H1 (cell line): ENCODE measurements around the gene NFIA. TPM values are rescaled to one million over a fixed set of nuclear protein-coding genes. Genes with fewer than 3 reads are reported as not detected.

Experiments used
- CTCF ChIA-PET: fragments of 300-600 bp; sonication (Branson Sonifier 250); formaldehyde crosslinking; loops from one replicate; lab custom pipeline; 2021; ENCODE audit not compliant: partially characterized antibody; lab: Charles Lee
- POLR2A ChIA-PET: fragments of 300-600 bp; sonication (Branson Sonifier 250); formaldehyde crosslinking; loops from one replicate; lab custom pipeline; 2021; ENCODE audit warnings: inconsistent platforms; ENCODE audit not compliant: partially characterized antibody; lab: Charles Lee
- DNase-seq, 2 experiments: peaks; one replicate each; pipeline versions ENCODE4 v3.0.0 to v3.0.0-alpha.2; 2010 to 2022; ENCODE audit warnings: low spot score in 2 of 2, low read depth in 1 of 2, mixed read lengths in 1 of 2
- FAIRE-seq: peaks from 2 replicates; lab custom pipeline; 2011; peaks lifted over from hg19 to GRCh38; lab: Jason Lieb, UNC
- H2AFZ ChIP-seq: 2 replicates; pipeline ENCODE4 v1.8.1; 2012; ENCODE audit warnings: low read length, inconsistent platforms
- H2AK5ac ChIP-seq: 2 replicates; pipeline ENCODE4 v1.6.1; 2013; ENCODE audit warnings: low read depth, low read length
- H2BK120ac ChIP-seq: replicated peaks from 2 replicates; pipeline ENCODE3; 2013; ENCODE audit warnings: low read depth, low read length, inconsistent platforms
- H2BK12ac ChIP-seq: 2 replicates; pipeline ENCODE4 v1.6.1; 2013; ENCODE audit warnings: low read depth, low read length
- H2BK15ac ChIP-seq: 2 replicates; pipeline ENCODE4 v1.6.1; 2013; ENCODE audit warnings: low read length
- H2BK20ac ChIP-seq: 2 replicates; pipeline ENCODE4 v1.6.1; 2013; ENCODE audit warnings: low read length
- H2BK5ac ChIP-seq: 2 replicates; pipeline ENCODE4 v1.6.1; 2013; ENCODE audit warnings: low read depth, low read length
- H3K14ac ChIP-seq: 2 replicates; pipeline ENCODE4 v1.6.1; 2013; ENCODE audit warnings: inconsistent platforms; ENCODE audit not compliant: insufficient read length
- H3K18ac ChIP-seq: 2 replicates; pipeline ENCODE4 v1.6.1; 2013; ENCODE audit warnings: low read length; ENCODE audit errors: extremely low read depth
- H3K23ac ChIP-seq: 2 replicates; pipeline ENCODE4 v1.6.1; 2013; ENCODE audit warnings: inconsistent platforms; ENCODE audit not compliant: insufficient read length
- H3K23me2 ChIP-seq: 2 replicates; pipeline ENCODE4 v1.6.1; 2013; ENCODE audit warnings: low read depth, low read length
- H3K27ac ChIP-seq: 2 replicates; pipeline ENCODE4 v1.6.1; 2011; ENCODE audit warnings: low read depth, low read length, inconsistent platforms
- H3K27me3 ChIP-seq, 4 experiments: replicated peaks in 1 of 4; 1 replicate in 1 of 4; 2 replicates in 3 of 4; pipeline versions ENCODE4 v1.6.1 to v1.8.1; 2011 to 2013; ENCODE audit warnings: low read length in 3 of 4, mild to moderate bottlenecking in 3 of 4, inconsistent platforms in 2 of 4, mixed read lengths in 2 of 4, moderate library complexity in 1 of 4; ENCODE audit not compliant: control insufficient read depth in 3 of 4, insufficient read depth in 3 of 4; ENCODE audit errors: extremely low read depth in 1 of 4
- H3K36me3 ChIP-seq, 4 experiments: 2 replicates each; pipeline versions ENCODE4 v1.6.1 to v1.8.1; 2011 to 2013; ENCODE audit warnings: mild to moderate bottlenecking in 4 of 4, low read length in 3 of 4, moderate library complexity in 2 of 4, control low read depth in 1 of 4, inconsistent platforms in 1 of 4; ENCODE audit not compliant: insufficient read depth in 4 of 4, control insufficient read depth in 2 of 4
- H3K4ac ChIP-seq: replicated peaks from 2 replicates; pipeline ENCODE3; 2013; ENCODE audit warnings: low read length, low read depth, mixed read lengths, inconsistent platforms; ENCODE audit not compliant: insufficient read length
- H3K4me1 ChIP-seq, 4 experiments: replicated peaks in 1 of 4; 1 replicate in 1 of 4; 2 replicates in 3 of 4; pipeline versions ENCODE4 v1.6.1 to v1.8.1; 2011 to 2013; ENCODE audit warnings: low read length in 3 of 4, inconsistent platforms in 2 of 4, mixed read lengths in 1 of 4; ENCODE audit not compliant: insufficient read depth in 4 of 4, control insufficient read depth in 3 of 4
- H3K4me2 ChIP-seq, 2 experiments: 2 replicates each; pipeline versions ENCODE4 v1.6.1 to v1.8.1; 2011 to 2013; ENCODE audit warnings: low read depth in 2 of 2, low read length in 2 of 2, control low read depth in 1 of 2, inconsistent platforms in 1 of 2, mild to moderate bottlenecking in 1 of 2; ENCODE audit not compliant: insufficient read depth in 1 of 2
- H3K4me3 ChIP-seq, 4 experiments: fragments of 200-600, 300-600 bp in 1 of 4; sonication (generic), shearing (Covaris generic), sonication (Bioruptor Twin) in 1 of 4; 2 replicates each; pipeline versions ENCODE4 v1.5.1 to v1.8.1; 2011 to 2016; ENCODE audit warnings: low read length in 4 of 4, low read depth in 3 of 4, control low read depth in 2 of 4, inconsistent platforms in 2 of 4, mild to moderate bottlenecking in 2 of 4, mixed read lengths in 1 of 4, moderate library complexity in 1 of 4; ENCODE audit not compliant: insufficient read depth in 2 of 4; ENCODE audit errors: extremely low read depth in 1 of 4
- H3K56ac ChIP-seq: replicated peaks from 2 replicates; pipeline ENCODE3; 2013; ENCODE audit warnings: low read depth, mild to moderate bottlenecking, mixed read lengths, low read length, inconsistent platforms; ENCODE audit not compliant: insufficient read length
- H3K79me1 ChIP-seq: 2 replicates; pipeline ENCODE4 v1.6.1; 2013; ENCODE audit warnings: low read depth, low read length, control low read depth
- H3K79me2 ChIP-seq, 2 experiments: 2 replicates each; pipeline versions ENCODE4 v1.6.1 to v1.8.1; 2012 to 2013; ENCODE audit warnings: low read length in 2 of 2, mild to moderate bottlenecking in 2 of 2, inconsistent platforms in 1 of 2; ENCODE audit not compliant: insufficient read depth in 2 of 2, control insufficient read depth in 1 of 2
- H3K9ac ChIP-seq, 4 experiments: replicated peaks in 1 of 4; 1 replicate in 1 of 4; 2 replicates in 3 of 4; pipeline versions ENCODE4 v1.6.1 to v1.8.1; 2011 to 2013; ENCODE audit warnings: low read depth in 3 of 4, low read length in 3 of 4, control low read depth in 2 of 4, mild to moderate bottlenecking in 2 of 4, moderate library complexity in 2 of 4, inconsistent platforms in 1 of 4; ENCODE audit errors: extremely low read depth in 1 of 4
- H3K9me3 ChIP-seq, 2 experiments: 2 replicates each; pipeline versions ENCODE4 v1.6.1 to v1.8.1; 2012 to 2013; ENCODE audit warnings: mild to moderate bottlenecking in 2 of 2, moderate library complexity in 2 of 2, control low read depth in 1 of 2, inconsistent platforms in 1 of 2, low read depth in 1 of 2, low read length in 1 of 2, mixed read lengths in 1 of 2; ENCODE audit not compliant: insufficient read depth in 2 of 2
- H4K20me1 ChIP-seq, 2 experiments: replicated peaks in 1 of 2; 2 replicates each; pipeline versions ENCODE3 to v1.8.1; 2011 to 2013; ENCODE audit warnings: inconsistent platforms in 2 of 2, low read length in 2 of 2, mild to moderate bottlenecking in 1 of 2; ENCODE audit not compliant: insufficient read depth in 2 of 2, control insufficient read depth in 1 of 2
- H4K5ac ChIP-seq: 2 replicates; pipeline ENCODE4 v1.6.1; 2013; ENCODE audit warnings: low read length, low read depth, mixed read lengths, inconsistent platforms; ENCODE audit not compliant: insufficient read length
- H4K8ac ChIP-seq: 2 replicates; pipeline ENCODE4 v1.8.0; 2013; ENCODE audit warnings: mild to moderate bottlenecking, moderate library complexity, low read length, inconsistent platforms; ENCODE audit not compliant: insufficient read depth; ENCODE audit errors: extremely low read depth
- H4K91ac ChIP-seq: replicated peaks from 2 replicates; pipeline ENCODE3; 2013; ENCODE audit warnings: low read length, mixed read lengths, inconsistent platforms; ENCODE audit not compliant: insufficient read length
- ATF3 ChIP-seq: IDR thresholded peaks from 2 replicates; pipeline ENCODE4 v1.6.1; 2011; ENCODE audit warnings: low read depth, mild to moderate bottlenecking, low read length; ENCODE audit not compliant: insufficient read depth
- CHD1 ChIP-seq: IDR thresholded peaks from 2 replicates; pipeline ENCODE4 v1.6.1; 2012; ENCODE audit warnings: low read depth, low read length, improper control_type of control experiment
- EGR1 ChIP-seq: IDR thresholded peaks from 2 replicates; pipeline ENCODE4 v1.6.1; 2011; ENCODE audit warnings: low read depth, low read length, borderline replicate concordance
- FOSL1 ChIP-seq: IDR thresholded peaks from 2 replicates; pipeline ENCODE4 v1.6.1; 2011; ENCODE audit warnings: mild to moderate bottlenecking, low read depth, low read length, moderate library complexity; ENCODE audit not compliant: insufficient read depth
- GABPA ChIP-seq: IDR thresholded peaks from 2 replicates; pipeline ENCODE4 v1.6.1; 2011; ENCODE audit warnings: mild to moderate bottlenecking, low read length, moderate library complexity, borderline replicate concordance; ENCODE audit not compliant: insufficient read depth
- HDAC2 ChIP-seq, 2 experiments: fragments of 300-600 bp in 1 of 2; sonication (generic) in 1 of 2; IDR thresholded peaks; 2 replicates each; pipeline ENCODE4 v1.6.1; 2011 to 2012; ENCODE audit warnings: low read depth in 2 of 2, low read length in 2 of 2, mild to moderate bottlenecking in 2 of 2, moderate library complexity in 2 of 2, borderline replicate concordance in 1 of 2, inconsistent platforms in 1 of 2
- KDM1A ChIP-seq: fragments of 200-600, 300-600 bp; sonication (generic); IDR thresholded peaks from 2 replicates; pipeline ENCODE4 v1.7.1; 2016; ENCODE audit warnings: mild to moderate bottlenecking, low read length, borderline replicate concordance
- KDM4A ChIP-seq: IDR thresholded peaks from one replicate; pipeline ENCODE4 v1.7.1; 2012; ENCODE audit warnings: low read depth, mild to moderate bottlenecking, moderate library complexity, low read length, inconsistent platforms; ENCODE audit not compliant: severe bottlenecking
- MAFK ChIP-seq: IDR thresholded peaks from 2 replicates; pipeline ENCODE4 v1.6.1; 2012; ENCODE audit warnings: low read depth, mild to moderate bottlenecking, improper control_type of control experiment, low read length
- NANOG ChIP-seq: IDR thresholded peaks from 2 replicates; pipeline ENCODE4 v1.6.1; 2011; ENCODE audit warnings: low read length, low read depth, mild to moderate bottlenecking, inconsistent platforms; ENCODE audit not compliant: insufficient read depth, poor library complexity, severe bottlenecking
- RBBP5 ChIP-seq: IDR thresholded peaks from 2 replicates; pipeline ENCODE4 v1.7.1; 2012; ENCODE audit warnings: low read depth, mild to moderate bottlenecking, inconsistent platforms, low read length, moderate library complexity, borderline replicate concordance
- RXRA ChIP-seq: IDR thresholded peaks from 2 replicates; pipeline ENCODE4 v1.6.1; 2011; ENCODE audit warnings: low read depth, mild to moderate bottlenecking, low read length, moderate library complexity; ENCODE audit not compliant: insufficient read depth
- SP4 ChIP-seq: IDR thresholded peaks from 2 replicates; pipeline ENCODE4 v1.6.1; 2012; ENCODE audit warnings: low read length, inconsistent platforms
- TEAD4 ChIP-seq: IDR thresholded peaks from 2 replicates; pipeline ENCODE4 v1.6.1; 2012; ENCODE audit warnings: low read depth, low read length, inconsistent platforms, mixed read lengths
- WGBS, 2 experiments: shearing (Covaris generic) in 1 of 2; methylation state at CpG; one replicate each; pipeline versions ENCODE4 v1.1.6 to v1.1.7; 2013 to 2015; ENCODE audit warnings: low lambda C conversion rate in 2 of 2, mixed read lengths in 2 of 2, inconsistent platforms in 1 of 2, low coverage in 1 of 2, missing lambda C conversion rate in 1 of 2; ENCODE audit not compliant: insufficient replicate concordance in 2 of 2, insufficient coverage in 1 of 2, insufficient read length in 1 of 2; ENCODE audit errors: extremely low coverage in 1 of 2, missing lambda C conversion rate in 1 of 2; 5-methylcytosine and 5-hydroxymethylcytosine counted together
- polyA plus RNA-seq, 7 experiments: library from polyadenylated mRNA; depleted of rRNA in 3 of 7; stranded (reverse) in 5 of 7; unstranded in 2 of 7; fragments of >200 nt in 5 of 7; fragments of 200-250 nt in 2 of 7; gene quantifications; 1 replicate in 5 of 7; 2 replicates in 1 of 7; 4 replicates in 1 of 7; pipeline versions ENCODE4 v1.2.1 to v1.2.3, GENCODE V29; 2011 to 2013; ENCODE audit warnings: missing spikeins in 2 of 7, mixed read lengths in 2 of 7
- total RNA-seq: library from RNA; stranded (reverse); fragmentation: NEBNext Ultra II Directional; extraction: Animal tissue kit (Norgen Biotek cat#: 25700); gene quantifications from 2 replicates; pipeline ENCODE4 v1.2.1, GENCODE V29; 2021

NFIA gene
- total and polyA plus RNA-seq, 2 of the 8 experiments (the other 6 are each of a cell fraction or from before 2014, with no cell fraction given): 1.8 to 2.3 TPM

GRCh38 chr1:61326713-61327112 is 244.4 kb downstream of the NFIA start:
- Histone ChIP-seq H3K14ac (no peak overlapping the region), H2BK120ac (no peak overlapping the region), H2BK15ac (no peak overlapping the region), H3K4me2 (no peak overlapping the region), H2BK12ac (no peak overlapping the region), H3K79me1 (no peaks in the 10 kb centered on the region), H2BK20ac (no peak overlapping the region), H3K56ac (no peak overlapping the region), H4K91ac (no peak overlapping the region), H3K23ac (no peak overlapping the region), H3K27ac (no peak overlapping the region), H4K5ac (no peak overlapping the region), H3K18ac (no peak overlapping the region), H3K4me1 (no peaks in the 10 kb centered on the region), H4K8ac (no peak overlapping the region), H3K4me3 (no peak overlapping the region), H3K27me3 (no peaks in the 10 kb centered on the region), H2BK5ac (no peak overlapping the region), H2AK5ac (no peak overlapping the region), H3K4ac (no peak overlapping the region), H3K23me2 (no peaks in the 10 kb centered on the region), H3K79me2 (no peaks in the 10 kb centered on the region), H3K9ac (no peak overlapping the region), H4K20me1 (no peaks in the 10 kb centered on the region), H3K9me3 (no peaks in the 10 kb centered on the region), H3K36me3 (no peaks in the 10 kb centered on the region), H2AFZ (no peak overlapping the region)
- CTCF ChIA-PET: interaction anchor here (1.0 kb wide), 1 partner anchor 11 kb away, joined by 4 read pairs; no protein-coding TSS in a partner anchor
- POLR2A ChIA-PET: no interaction called here
- DNase-seq: no peak
- 72% methylated on average over 2 of the region's 2 CpGs; no CpG with 5 or more reads in 1 of the 2 experiments for WGBS, 2 experiments
- FAIRE-seq: no peak
- no peak for TF ChIP-seq ATF3
- TF ChIP-seq EGR1: no peak
- TF ChIP-seq RBBP5: no peak
- no peak for TF ChIP-seq FOSL1
- TF ChIP-seq SP4: no peak
- TF ChIP-seq KDM1A: no peak
- no peak for TF ChIP-seq CHD1
- TF ChIP-seq GABPA: no peak
- TF ChIP-seq RXRA: no peak
- no peak for TF ChIP-seq TEAD4
- TF ChIP-seq HDAC2 (IDR thresholded peaks at IDR 0.05; ENCODE audit: borderline replicate concordance in 1 of 2, low read depth in 2 of 2, low read length in 2 of 2): no peak
- TF ChIP-seq MAFK: no peak
- no peak for TF ChIP-seq NANOG
- TF ChIP-seq KDM4A: no peak
